Pulmonary artery endothelial cell (primary cell): Measurements from ENCODE around the gene SMIM33. TPM values are rescaled to one million over a fixed set of nuclear protein-coding genes. Genes with fewer than 3 reads are reported as not detected.

ENCODE experiments used
- total RNA-seq: library from RNA; depleted of rRNA; stranded (reverse); fragments of >200 nt; gene quantifications from 2 replicates; pipeline ENCODE4 v1.2.3, GENCODE V29; 2014

SMIM33 gene
- total RNA-seq, 1 donor from 2014 or later, result under 0.01 TPM

Other genes with a start within 250 kb of the SMIM33 start
- gene MATR3, start 177.3 kb upstream of the SMIM33 start, total RNA-seq, result 213 and 361 TPM in 2 replicates
- gene PAIP2, start 129.2 kb upstream of the SMIM33 start, total RNA-seq, result 74.3 and 94.6 TPM in 2 replicates
- gene SLC23A1, start 87.7 kb upstream of the SMIM33 start, total RNA-seq, result not detected in 2 replicates
- gene MZB1, start 81.1 kb upstream of the SMIM33 start, total RNA-seq, result 0.04 TPM in 1 of 2 replicates, not detected in the other
- gene PROB1, start 75.9 kb upstream of the SMIM33 start, total RNA-seq, result 0.79 and 2.5 TPM in 2 replicates
- gene SPATA24, start 66.9 kb upstream of the SMIM33 start, total RNA-seq, result 6.7 and 9.4 TPM in 2 replicates
- 5.9 and 7.6 TPM in 2 replicates for gene DNAJC18, start 31.5 kb upstream of the SMIM33 start, total RNA-seq
- 448 and 513 TPM in 2 replicates for gene ECSCR, start 8.3 kb upstream of the SMIM33 start, total RNA-seq
- 89.4 and 92.2 TPM in 2 replicates for gene STING1, start 11.8 kb downstream of the SMIM33 start, total RNA-seq
- 66.0 and 71.1 TPM in 2 replicates for gene UBE2D2, start 90.3 kb downstream of the SMIM33 start, total RNA-seq
- gene CXXC5, start 177.3 kb downstream of the SMIM33 start, total RNA-seq, result 12.0 and 14.6 TPM in 2 replicates